ENCODE results near the gene SGIP1.

GRCh38 chr1:66737836-66738235 is 203.9 kb downstream of the SGIP1 start:
- TF ChIP-seq CHD1 (IDR thresholded peaks at IDR 0.05; ENCODE audit: low read depth, low read length) (no peak), POLR2A (IDR thresholded peaks at IDR 0.05; ENCODE audit: low read depth, low read length) (no peak)
- TF ChIP-seq, protein P1, sequence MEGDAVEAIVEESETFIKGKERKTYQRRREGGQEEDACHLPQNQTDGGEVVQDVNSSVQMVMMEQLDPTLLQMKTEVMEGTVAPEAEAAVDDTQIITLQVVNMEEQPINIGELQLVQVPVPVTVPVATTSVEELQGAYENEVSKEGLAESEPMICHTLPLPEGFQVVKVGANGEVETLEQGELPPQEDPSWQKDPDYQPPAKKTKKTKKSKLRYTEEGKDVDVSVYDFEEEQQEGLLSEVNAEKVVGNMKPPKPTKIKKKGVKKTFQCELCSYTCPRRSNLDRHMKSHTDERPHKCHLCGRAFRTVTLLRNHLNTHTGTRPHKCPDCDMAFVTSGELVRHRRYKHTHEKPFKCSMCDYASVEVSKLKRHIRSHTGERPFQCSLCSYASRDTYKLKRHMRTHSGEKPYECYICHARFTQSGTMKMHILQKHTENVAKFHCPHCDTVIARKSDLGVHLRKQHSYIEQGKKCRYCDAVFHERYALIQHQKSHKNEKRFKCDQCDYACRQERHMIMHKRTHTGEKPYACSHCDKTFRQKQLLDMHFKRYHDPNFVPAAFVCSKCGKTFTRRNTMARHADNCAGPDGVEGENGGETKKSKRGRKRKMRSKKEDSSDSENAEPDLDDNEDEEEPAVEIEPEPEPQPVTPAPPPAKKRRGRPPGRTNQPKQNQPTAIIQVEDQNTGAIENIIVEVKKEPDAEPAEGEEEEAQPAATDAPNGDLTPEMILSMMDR (conservative IDR thresholded peaks at IDR 0.05; ENCODE audit: low read depth, low read length): no peak

All from IMR-90 (cell line).